DMS 273 treated with DMSO at 0.1 percent for 48 hours (cell line): Measurements from ENCODE around the gene LAMB1.
"Not testable (repeated sequence)": the region's sequence is repeated elsewhere in the genome, so short reads cannot be mapped to it uniquely, and the experiment has no call there.

Experiments
- DNase-seq: peaks from one replicate; lab custom pipeline; 2025; lab: John Stamatoyannopoulos, UW

The LAMB1 gene

DNA sequence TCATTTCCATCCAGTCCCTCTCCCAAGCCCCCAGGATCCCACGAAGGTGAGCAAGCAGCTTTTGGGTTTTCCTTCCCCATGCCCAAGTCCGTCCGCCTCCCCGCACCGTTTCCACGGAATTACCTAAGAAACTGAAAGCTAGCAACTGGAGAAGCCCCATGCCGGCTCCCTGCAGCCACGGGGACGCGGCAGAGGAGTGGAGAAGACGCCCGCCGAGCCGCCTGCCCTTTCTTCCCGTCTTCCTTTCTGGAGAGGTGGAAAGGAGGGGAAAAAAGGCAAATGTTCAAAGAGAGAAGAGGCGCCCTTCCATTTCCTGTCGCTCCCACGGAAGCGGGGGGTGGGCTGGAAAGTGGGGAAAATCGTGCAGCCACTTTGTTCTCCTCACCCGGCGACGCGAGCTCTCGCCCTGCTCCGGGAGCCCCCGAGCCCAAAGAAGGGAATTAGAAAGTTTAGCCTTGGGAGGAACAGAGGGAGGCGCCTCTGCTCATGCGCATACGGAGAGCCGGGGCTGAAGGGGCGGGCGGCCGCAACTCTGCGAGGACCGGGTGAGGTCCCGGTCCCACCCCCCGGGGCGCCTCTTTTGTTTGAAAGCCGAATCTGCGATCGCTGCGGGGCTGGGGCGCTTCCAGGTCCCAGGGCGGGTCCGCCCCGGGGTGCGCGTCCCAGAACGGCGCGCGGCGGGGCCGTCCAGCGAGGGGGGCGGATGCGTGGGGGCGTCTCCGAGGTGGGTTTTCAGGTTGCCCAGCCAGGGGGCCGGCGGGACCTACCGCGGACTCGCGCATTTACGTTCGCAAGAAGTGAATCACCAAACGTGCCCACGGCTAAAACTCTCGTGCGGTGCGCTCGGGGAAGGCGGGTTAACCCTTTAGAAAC, at the start of gene LAMB1:
Gene LAMB1, minus strand, starts transcription at position 436 of the 873 bp plus-strand sequence. Its CDS starts 276 bp downstream, at position 160.
- peak; percentile 66 for DNase-seq

DNA sequence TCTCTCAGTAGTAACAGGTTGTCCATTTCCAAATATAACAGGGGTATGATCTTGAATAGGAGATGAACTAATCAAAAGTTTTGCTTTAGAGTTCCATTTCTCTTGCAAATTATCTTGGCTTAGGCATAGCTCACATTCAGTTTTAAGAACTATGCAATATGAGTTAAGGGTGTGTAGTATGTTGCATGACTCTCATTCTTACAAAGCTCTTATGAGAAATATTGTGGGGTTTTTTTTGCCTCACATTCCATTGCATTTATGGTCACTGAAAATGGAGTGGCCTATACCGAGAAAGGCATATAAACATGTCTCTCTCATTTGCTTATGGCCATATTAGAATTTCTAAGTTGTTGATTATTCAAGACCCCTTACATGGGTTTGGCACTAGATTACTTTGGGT, 48.5 kb upstream of the LAMB1 start:
- no peak for DNase-seq

- DNase-seq = no peak
Measured at GRCh38 chr7:108049962-108050361, 47.0 kb upstream of the LAMB1 start.

- no peak for DNase-seq
Measured at GRCh38 chr7:108048422-108048821, 45.5 kb upstream of the LAMB1 start.

- no peak for DNase-seq
Measured at GRCh38 chr7:108046952-108047506, 44.1 kb upstream of the LAMB1 start.

- no peak for DNase-seq
Measured at GRCh38 chr7:108045669-108046068, 42.7 kb upstream of the LAMB1 start.

- no peak for DNase-seq
Measured at GRCh38 chr7:108045154-108045553, 42.2 kb upstream of the LAMB1 start.

DNA sequence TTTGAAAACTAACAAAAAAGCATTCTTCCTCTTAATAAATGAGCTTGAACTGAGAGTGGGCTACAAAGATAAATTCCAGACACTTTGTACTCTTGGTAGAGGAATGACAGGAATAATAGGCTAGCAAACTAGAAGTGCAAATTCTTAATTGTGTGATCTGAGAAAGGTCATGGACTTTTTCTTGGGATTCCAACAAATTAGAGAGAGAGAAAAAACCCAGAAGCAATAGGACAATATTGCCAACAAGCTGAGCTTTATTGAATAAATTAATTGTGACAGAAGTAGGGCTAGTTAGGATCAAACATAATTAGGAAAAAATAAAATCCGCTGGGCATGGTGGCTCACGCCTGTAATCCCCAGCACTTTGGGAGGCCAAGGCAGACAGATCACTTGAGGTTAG, 41.4 kb upstream of the LAMB1 start:
- no peak for DNase-seq

- DNase-seq = peak; percentile 72
Measured at GRCh38 chr7:108038986-108039385, 36.0 kb upstream of the LAMB1 start.

GRCh38 chr7:108037741-108038140, 34.8 kb upstream of the LAMB1 start:
- no peak for DNase-seq

- peak; percentile 90 for DNase-seq
Measured at GRCh38 chr7:108037140-108037539, 34.2 kb upstream of the LAMB1 start.

DNA sequence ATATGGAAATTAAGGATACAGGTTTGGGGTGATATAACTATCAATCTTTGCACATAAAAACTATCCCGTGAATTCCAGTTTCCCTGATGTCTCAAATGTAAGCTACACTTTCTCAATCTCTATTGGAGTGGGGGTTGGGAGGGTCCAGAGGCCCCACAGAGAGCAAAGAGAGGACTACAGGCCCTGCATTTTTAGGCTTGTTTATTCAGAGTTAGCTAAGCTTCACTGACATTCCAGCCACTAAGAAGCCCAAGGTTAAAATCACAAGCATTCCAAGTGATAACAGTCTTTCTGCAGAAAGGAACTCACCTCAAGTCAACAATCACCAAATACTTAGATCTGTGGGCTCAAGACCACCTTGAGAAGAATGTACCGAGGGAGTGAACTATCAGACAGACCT, 31.6 kb upstream of the LAMB1 start:
- no peak for DNase-seq

- DNase-seq = no peak
Measured at GRCh38 chr7:108033776-108034497, 31.0 kb upstream of the LAMB1 start.

DNA sequence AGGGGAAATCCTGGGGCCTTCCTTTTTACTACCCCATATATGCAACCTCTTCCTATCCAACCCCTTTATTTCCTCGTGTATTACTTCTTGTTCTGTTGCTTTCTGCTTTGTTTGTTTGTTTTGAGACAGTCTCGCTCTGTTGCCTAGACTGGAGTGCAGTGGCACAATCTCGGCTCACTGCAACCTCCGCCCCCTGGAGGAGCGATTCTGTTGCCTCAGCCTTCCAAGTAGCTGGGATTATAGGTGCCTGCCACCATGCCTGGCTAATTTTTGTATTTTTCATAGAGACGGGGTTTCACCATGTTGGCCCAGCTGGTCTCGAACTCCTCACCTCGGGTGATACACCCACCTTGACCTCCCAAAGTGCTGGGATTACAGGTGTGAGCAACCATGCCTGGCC, 30.3 kb upstream of the LAMB1 start:
- not testable (repeated sequence) for DNase-seq

DNA sequence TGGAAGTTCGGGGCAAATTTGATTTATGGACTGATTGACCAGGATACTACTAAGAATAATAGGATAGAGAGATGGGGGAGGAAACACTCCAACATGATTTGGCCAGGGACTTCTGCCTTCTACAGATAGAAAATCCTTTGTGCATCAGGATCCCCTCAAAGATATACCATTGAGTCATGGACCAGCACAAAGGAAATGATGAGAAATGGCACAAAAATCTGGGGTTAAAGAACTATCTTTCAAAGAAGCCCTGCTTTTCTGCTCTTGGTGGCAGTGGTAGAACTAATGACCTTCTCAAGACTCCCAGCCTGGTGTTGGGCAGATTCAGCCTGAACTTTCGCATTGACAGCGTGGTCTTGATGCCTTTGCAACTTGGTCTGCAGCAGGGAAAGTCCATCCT, 27.6 kb upstream of the LAMB1 start:
- no peak for DNase-seq

DNA sequence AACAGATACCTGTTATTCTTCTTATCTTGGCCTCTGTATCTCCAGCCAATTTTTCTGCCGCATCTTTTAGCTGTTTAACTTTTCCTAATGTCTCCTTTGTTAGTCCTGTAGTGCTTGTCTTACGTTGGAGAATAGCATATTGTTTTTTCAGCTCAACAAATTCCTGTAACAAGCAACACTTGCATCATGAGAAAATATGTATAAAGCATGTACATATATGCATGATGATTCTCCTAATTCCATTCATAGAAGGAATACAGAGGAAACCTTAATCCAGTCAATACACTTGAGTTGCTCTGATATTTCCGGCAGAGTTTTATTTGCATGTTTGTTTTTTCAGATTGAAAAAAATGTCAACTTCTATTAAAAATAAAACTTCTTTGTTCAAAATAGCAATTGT, 26.1 kb upstream of the LAMB1 start:
- DNase-seq = no peak

GRCh38 chr7:108028111-108028510, 25.1 kb upstream of the LAMB1 start:
- DNase-seq = no peak

DNA sequence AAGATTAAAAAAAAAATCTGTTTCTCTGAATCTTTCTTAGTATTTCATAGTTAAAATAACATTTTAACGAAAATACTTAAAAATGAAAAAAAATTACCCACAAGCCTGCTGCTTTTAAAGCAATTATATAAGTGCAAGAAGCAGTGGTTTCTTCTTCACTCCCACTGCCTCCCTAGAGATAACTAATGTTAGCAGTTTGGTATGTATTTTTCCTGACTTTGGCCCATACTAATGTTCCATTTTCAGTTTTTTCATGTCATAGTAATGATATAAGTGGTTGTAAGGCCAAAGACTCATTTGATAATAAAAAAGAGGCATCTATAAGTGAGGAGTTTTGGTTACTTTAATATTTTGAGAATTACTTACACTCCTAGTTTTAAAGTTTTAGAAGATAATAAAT, 24.3 kb upstream of the LAMB1 start:
- DNase-seq = no peak

DNA sequence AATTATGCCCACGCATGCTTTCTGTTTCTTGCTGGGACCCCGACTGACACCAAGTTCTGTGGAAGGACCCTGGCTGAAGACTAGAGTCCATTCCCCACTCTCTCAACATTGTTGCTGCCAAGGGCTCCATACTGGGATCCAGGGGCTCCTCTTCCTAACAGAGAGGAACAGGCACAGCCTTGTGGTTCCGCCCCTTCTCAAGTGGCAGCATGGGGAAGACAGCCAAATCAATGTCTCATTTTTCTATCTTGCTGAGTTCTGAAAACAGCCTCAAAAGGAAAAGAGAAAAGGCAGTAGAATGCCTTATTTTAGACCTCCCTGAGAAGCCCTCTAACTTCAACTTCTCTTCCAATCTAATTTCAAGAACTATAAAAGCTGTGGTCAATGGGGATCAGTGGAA, 23.7 kb upstream of the LAMB1 start:
- no peak for DNase-seq

DNA sequence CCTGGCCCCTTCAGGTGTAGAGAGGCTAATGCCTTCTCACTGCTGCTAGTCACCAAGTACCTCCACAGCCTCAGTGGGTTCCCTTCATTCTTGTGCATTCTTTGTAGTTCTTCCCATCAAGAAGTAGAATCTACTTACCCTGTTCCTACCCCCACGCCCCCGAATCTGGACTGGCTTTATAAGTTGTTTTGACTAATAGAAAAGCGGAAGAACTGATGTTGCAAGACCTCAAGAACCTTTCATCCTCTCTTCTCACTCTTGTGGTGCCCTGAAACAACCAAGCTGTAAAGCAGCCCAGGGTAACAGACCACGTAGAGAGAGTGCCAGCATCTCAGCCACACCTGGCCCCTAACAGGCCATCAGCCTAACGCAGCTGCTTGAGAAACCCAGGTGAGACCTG, 23.2 kb upstream of the LAMB1 start:
- no peak for DNase-seq

DNA sequence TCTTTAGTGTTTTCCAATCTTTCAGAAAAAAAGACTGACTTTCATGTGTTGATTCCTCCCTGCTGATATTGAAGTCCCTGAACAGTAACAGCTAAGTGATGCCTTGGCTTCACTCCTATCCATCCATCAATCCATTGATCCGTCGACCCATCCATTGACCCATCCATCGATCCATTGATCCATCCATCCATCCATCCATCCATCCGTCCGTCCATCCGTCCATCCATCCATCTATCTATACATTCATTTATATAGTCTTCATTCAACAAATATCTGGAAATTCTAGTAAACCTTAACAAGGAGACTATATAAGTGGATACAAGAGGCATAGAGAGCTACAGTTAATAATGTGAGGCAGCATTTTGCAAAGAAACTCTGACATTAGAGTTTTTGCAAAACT, 21.6 kb upstream of the LAMB1 start:
- no peak for DNase-seq

DNA sequence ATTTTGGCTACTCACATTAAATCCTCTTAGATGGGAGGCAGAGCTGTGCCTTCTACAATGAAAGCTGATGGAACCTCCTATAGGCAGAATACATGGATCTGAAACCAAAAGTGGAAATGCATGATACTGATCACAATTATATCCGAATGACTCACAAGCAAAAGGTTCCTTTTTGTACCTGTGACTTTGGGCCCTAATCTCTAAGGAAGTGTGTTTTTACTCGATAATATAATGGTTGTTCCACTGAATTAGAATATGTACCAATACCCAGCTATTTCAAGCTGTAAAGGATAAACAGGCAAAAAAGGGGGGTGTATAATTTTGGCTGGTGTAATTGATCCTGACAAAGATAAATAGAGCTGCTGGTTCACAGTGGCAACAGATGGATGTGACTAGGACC, 17.6 kb upstream of the LAMB1 start:
- no peak for DNase-seq

GRCh38 chr7:108018668-108019067, 15.7 kb upstream of the LAMB1 start:
- DNase-seq = no peak
